Stimulated activated CD4-positive, alpha-beta T cell treated with anti-CD3 and anti-CD28 coated beads, Interleukin-4, amount 100 ng/mL, for 1 hour (primary cell): ENCODE data around the gene EIF2S2.
A peak's percentile ranks its signal among the peaks of the same experiment; 100 is the strongest.
"Not testable (repeated sequence)": the region's sequence is repeated elsewhere in the genome, so short reads cannot be mapped to it uniquely, and the experiment has no call there.

Source experiments
- DNase-seq: peaks from one replicate; pipeline ENCODE4 v3.0.0-alpha.2; 2020

Gene EIF2S2, protein sequence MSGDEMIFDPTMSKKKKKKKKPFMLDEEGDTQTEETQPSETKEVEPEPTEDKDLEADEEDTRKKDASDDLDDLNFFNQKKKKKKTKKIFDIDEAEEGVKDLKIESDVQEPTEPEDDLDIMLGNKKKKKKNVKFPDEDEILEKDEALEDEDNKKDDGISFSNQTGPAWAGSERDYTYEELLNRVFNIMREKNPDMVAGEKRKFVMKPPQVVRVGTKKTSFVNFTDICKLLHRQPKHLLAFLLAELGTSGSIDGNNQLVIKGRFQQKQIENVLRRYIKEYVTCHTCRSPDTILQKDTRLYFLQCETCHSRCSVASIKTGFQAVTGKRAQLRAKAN

DNA sequence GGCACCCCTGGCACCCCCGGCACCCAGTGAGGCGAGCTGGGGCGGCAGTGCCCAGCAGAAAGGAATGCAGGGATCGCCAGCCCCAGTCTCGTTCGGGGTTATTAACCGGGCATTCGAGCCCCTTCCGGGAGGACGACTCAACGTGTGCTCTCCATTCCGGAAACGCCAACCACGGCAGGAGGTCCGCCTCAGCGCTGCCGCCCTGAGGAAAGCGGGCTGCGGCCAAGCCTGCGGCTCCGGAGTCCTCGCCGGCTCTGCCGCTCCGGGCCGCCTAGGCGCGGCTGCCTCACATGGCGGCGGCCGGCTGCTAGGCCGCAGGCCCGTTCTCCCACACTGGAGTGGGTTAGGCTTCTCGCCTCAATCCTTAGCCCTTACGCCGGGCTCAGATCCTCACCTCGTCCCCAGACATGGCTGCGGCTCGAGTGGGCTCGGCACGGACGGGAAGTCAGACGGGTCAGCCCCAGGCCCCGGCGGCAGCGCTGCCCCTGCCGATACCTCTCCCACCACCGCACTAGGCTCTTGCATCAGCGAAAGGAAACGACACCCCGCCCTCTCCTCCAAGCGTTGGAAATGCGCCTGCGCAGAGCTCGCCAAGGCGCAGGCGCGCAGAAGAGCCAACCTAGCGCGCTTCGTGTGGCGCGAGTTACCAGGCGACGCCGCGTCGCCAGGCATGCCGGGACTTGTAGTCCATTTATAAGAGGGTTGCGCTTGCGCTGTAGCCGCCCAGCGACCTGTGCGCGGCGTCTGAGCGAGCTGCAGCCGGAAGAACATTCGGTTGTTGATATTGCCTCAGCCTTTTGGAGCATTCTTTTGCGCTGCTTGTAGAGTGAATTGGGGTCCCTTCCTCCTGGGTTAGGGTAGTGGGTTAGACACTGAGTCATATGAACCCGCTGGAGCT, at the start of gene EIF2S2:
TSS of gene EIF2S2 (minus strand) at position 542 of the 898 bp plus-strand sequence. CDS start at position 409, 133 bp downstream.
- peak; percentile 92 for DNase-seq

DNA sequence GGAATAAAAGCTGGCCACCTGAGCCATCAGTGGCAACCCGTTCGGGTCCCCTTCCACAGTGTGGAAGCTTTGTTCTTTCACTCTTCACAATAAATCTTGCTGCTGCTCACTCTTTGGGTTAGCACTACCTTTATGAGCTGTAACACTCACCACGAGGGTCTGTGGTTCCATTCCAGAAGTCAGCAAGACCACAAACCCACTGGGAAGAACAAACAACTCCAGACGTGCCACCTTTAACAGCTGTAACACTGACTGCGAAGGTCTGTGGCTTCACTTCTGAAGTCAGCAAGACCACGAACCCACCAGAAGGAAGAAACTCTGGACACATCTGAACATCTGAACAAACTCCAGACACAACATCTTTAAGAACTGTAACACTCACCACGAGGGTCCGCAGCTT, 45.7 kb upstream of the EIF2S2 start:
- not testable (repeated sequence) for DNase-seq

DNA sequence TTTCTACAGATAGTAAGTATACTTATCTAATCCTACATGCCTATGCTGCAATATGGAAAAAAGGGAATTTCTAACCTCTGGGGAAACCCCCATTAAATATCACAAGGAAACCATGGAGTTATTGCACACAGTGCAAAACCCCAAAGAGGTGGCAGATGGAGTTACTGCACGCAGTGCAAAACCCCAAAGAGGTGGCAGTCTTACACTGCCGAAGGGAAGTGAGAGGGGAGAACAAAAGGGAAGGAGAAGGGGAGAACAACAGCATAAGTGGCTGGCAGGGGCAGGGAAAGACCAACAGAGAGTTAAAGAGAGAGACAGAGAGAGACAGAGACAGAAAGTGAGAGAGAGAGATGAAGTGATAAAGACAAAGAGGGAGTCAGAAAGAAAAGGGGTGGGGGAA, 43.8 kb upstream of the EIF2S2 start:
- DNase-seq = no peak

DNA sequence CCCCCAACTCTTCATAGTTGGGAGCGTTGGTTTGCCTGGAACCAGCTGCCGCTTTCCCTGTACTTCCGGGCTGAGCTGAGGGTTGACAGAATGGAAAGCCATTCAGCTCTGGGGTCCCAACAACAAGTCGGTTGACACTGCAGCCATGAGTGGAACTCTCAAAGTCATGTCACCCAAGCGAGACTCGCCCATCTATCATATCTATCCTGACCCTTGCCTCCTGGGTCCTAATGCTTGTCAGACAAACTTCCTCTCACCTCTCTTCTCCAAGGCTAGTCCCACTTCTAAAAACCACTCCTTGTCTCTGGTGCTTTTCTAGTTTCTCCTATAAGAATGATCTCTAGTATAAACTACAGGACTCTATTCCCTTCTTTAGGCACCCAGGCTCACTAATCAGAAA, 41.1 kb upstream of the EIF2S2 start:
- not testable (repeated sequence) for DNase-seq

DNA sequence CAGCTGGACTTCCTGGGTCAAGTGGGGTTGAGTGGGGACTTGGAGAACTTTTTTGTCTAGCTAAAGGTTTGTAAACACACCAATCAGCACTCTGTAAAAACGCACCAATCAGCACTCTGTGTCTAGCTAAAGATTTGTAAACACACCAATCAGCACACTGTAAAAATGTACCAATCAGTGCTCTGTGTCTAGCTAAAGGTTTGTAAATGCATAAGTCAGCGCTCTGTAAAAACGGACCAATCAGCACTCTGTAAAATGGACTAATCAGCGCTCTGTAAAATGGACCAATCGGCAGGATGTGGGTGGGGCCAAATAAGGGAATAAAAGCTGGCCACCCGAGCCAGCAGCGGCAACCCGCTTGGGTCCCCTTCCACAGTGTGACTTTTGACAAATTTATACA, 40.0 kb upstream of the EIF2S2 start:
- DNase-seq = not testable (repeated sequence)

DNA sequence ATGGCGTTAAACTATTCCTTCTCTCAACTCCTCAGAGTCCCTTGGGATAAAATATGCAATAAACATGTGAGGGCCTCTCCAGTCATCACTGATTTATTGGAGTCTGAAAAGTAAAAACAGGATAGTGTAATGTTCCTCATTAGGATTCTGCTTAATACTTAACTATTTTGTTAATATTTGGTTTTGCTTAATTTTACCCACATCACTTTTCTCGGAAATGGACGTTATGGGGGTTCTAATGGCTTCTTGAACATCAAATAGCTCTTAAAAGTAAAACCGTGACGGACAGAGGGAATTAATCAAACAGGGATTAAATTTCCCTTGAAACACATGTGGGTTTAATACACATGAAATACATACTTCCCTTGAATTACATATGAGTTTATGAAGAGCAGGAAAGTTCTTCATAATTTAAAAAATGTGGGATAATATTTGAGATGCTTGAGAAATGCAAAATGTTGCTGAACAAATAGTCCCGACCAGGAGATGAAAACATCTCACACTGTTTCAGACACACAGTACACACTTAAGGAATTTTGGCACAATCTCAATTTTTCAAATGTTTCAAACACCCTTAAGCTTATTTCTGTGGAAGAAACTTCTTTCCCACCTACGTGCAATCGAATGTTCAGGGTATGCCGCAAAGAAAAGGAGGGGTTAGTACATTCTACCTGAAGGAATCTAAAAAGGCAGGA, 38.4 kb upstream of the EIF2S2 start:
- DNase-seq = no peak

DNA sequence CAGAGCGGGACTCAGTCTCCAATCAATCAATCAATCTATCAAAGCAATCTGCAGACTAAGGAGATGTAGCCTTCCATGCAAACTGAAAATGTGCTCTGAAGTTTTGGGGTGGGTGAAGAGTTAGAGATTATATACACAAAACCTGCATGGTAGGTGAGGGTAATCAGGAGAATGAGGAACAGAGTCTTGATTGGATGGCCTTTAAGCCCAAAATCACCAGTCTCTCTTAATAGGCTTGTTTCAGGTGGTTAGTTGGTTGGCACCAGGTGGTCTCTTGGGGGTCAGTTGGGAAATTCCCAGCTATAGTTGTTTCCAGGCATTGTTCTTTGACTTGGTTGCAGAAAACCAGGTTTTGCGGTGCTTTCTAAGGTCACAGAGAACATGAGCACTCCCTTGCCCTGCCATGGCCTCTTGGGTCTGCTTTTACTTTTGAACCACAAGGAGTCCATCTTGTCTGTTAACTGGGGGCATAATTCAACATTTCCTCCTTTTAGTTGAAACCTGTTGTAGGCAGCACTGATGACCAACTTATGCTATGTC, 33.3 kb upstream of the EIF2S2 start:
- no peak for DNase-seq

DNA sequence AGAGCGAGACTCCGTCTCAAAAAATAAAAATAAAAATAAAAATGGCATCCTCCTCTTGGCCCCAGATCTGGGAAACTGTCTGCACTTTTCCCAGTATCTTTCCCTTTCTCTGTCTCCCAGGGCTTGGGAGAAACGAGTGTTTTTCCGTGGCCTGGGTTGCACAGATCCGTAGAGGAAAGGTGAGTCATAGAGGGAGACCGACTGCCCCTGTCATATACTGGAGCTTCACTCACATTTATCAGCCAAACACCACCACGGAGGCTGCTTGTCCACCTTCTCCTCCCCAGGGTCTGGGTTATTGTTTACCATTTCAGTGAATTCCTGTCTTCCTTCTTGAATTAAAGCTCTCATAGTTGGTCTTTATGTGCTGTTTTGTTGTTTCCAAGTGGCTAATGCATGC, 31.9 kb upstream of the EIF2S2 start:
- no peak for DNase-seq

DNA sequence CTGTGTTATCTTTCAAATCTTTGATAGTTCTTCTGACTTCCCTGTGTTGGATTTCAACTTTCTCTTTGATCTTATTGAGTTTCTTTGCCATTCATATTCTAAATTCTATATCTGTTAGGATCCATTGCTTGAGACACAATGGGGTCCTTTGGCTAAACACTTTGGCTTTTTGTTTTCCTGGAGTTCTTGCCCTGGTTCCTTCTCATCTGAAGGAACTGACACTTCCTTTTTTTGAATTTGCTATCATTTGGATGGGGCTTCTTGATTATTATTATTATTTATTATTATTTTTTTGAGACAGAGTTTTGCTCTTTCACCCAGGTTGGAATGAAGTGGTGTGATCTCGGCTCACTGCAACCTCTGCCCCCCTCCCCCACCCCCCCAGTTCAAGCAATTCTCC, 30.1 kb upstream of the EIF2S2 start:
- DNase-seq = no peak

DNA sequence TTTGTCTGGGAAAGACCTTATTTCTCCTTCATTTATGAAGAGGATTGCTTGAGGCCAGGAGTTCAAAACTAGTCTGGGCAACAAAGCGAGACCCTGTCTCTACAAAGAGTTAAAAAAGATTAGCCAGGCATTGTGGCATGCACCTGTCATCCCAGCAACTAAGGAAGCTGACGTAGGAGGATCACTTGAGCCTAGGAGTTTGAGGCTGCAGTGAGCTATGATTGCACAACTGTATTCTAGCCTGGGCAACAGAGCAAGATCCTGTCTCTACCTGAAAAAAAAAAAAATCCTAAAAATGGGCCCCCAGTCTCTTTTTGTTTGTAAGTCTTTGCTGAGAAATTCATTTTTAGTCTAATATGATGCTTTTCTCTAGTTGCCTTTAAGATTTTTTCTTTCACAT, 29.2 kb upstream of the EIF2S2 start:
- no peak for DNase-seq

DNA sequence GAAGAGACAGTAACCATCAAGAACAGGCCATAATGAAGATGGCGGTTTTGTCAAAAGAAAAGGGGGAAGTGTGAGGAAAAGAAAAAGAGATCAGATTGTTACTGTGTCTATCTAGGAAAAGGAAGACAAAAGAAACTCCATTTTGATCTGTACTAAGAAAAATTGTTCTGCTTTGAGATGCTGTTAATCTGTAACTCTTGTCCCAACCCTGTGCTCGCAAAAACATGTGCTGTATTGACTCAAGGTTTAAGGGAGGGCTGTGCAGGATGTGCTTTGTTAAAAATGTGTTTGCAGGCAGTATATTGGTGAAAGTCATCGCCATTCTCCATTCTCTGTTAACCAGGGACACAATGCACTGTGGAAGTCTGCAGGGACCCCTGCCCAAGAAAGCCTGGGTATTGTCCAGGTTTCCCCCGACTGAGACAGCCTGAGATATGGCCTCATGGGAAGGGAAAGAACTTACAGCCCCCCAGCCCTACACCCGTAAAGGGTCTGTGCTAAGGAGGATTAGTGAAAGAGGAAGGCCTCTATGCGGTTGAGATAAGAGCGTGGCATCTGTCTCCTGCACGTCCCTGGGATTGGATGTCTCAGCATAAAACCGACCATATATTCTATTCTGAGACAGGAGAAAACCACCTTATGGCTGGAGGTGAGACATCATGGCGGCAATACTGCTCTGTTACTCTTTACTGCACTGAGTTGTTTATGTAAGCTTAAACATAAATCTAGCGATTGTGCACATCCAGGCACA, 23.7 kb upstream of the EIF2S2 start:
- not testable (repeated sequence) for DNase-seq

DNA sequence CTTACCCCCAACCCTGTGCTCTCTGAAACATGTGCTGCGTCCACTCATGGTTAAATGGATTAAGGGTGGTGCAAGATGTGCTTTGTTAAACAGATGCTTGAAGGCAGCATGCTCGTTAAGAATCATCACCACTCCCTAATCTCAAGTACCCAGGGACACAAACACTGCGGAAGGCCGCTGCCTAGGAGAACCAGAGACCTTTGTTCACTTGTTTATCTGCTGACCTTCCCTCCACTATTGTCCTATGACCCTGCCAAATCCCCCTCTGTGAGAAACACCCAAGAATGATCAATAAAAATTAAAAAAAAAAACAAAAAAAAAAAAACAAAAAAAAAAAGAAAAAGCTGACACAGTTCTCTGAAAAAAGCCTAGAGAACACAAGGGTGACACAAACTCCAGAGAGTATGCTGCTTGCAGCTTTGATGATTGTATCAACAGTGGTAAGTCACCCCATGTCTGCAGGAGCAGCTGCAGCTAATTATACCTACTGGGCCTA, 21.4 kb upstream of the EIF2S2 start:
- DNase-seq = not testable (repeated sequence)

DNA sequence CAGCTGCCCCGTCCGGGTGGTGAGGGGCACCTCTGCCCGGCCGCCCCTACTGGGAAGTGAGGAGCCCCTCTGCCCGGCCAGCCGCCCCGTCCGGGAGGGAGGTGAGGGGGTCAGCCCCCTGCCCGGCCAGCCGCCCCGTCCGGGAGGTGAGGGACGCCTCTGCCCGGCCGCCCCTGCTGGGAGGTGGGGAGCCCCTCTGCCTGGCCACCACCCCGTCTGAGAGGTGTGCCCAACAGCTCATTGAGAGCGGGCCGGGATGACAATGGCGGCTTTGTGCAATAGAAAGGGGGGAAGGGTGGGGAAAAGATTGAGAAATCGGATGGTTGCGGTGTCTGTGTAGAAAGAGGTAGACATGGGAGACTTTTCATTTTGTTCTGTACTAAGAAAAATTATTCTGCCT, 20.9 kb upstream of the EIF2S2 start:
- DNase-seq = not testable (repeated sequence)

DNA sequence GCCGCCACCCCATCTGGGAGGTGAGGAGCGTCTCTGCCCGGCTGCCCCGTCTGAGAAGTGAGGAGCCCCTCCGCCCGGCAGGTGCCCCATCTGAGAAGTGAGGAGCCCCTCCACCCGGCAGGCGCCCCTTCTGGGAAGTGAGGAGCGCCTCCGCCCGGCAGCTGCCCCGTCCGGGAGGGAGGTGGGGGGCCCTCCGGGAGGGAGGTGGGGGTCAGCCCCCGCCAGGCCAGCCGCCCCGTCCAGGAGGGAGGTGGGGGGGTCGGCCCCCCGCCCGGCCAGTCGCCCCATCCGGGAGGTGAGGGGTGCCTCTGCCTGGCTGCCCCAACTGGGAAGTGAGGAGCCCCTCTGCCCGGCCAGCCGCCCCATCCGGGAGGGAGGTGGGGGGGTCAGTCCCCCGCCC, 20.4 kb upstream of the EIF2S2 start:
- DNase-seq = not testable (repeated sequence)

DNA sequence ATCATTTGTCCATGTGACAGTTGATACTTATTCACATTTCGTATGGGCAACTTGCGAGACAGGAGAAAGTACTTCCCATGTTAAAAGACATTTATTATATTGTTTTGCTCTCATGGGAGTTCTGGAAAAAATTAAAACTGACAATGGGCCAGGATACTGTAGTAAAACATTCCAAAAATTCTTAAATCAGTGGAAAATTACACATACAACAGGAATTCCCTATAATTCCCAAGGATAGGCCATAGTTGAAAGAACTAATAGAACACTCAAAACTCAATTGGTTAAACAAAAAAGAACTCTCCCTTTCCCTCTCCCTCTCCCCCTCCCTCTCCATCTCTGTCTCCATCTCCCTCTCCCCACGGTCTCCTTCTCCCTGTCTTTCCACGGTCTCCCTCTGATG, 19.4 kb upstream of the EIF2S2 start:
- no peak for DNase-seq

DNA sequence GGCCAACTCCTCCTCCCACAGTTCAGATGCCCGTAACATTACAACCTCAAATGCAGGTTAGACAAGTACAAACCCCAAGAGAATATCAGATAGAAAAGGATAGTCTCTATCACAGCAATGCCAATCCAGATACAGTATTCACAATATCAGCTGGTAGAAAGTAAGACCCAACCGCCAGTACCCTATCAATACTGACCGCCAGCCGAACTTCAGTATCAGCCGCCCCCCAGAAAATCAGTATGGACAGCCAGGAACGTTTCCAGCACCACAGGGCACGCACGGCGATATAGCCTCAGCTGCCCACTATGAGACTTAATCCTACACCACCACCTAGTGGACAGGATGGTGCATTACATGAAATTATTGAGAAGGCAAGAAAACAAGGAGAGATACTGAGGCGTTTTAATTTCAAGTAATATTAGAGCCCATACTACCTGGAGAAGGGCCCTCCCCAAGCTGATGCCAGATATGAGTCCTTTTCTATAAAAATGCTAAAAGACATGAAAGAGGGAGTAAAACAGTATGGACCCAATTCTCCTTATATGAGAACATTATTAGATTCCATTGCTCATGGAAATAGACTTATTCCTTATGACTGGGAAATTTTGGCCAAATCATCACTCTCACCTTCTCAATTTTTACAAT, 17.6 kb upstream of the EIF2S2 start:
- DNase-seq = peak; percentile 20

DNA sequence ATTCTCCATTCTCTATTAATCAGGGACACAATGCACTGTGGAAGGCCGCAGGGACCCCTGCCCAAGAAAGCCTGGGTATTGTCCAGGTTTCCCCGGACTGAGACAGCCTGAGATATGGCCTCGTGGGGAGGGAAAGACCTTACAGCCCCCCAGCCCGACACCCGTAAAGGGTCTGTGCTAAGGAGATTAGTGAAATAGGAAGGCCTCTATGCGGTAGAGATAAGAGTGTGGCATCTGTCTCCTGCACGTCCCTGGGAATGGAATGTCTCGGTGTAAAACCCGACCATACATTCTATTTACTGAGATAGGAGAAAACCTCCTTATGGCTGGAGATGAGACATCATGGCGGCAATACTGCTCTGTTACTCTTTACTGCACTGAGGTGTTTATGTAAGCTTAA, 15.7 kb upstream of the EIF2S2 start:
- DNase-seq = no peak

DNA sequence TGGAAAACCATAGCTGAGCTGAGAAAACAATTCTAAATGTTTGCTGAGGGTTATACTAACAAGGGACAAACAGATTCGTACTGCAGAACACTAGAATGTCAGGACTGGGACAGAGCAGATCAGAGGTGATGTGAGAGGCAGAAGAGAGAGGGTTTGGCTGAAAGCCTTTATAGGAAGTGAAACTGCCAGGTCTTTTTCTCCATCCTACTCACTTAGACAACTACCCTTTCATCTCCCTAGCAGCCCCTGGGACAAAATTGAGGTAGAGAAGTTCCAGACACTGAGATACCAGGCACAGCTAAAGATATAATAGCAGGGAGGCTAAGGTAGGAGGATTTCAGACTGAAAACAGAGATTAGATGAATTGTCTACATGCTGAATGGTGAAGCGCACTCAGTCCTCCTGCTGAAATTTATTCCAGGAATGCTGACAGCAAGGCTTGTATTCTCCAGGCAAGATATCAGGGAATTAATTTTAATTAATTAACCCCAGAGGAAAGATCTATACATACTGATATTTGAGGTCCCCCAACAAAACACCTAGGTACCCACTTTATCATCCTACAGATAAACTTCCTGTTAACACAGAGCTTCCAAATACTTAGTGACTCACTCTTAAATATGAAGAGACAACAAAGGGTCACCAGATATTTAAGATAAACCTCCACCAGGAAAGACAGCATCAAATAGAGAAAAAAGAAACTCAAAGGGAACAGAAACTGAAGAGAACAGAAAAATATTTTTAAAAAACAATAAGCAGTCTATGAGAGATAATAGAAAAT, 12.6 kb upstream of the EIF2S2 start:
- no peak for DNase-seq

DNA sequence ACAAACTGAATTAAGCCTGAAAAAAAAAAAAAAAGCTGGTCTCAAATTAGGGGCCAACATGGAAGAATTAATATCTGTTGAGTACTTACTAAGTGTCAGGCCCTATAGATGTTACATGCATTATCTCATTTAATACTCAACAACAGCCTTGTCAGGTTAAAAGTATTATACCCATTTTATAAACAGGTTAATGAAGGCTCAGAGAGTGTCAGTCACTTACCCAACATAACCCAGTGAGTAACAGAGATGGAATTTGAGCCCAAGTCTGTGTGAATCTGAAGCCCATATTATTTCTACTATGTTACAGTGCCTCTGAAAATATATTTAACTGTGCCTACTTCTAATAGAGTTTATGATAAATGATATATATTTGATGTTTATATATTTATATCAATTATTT, 11.3 kb upstream of the EIF2S2 start:
- no peak for DNase-seq

DNA sequence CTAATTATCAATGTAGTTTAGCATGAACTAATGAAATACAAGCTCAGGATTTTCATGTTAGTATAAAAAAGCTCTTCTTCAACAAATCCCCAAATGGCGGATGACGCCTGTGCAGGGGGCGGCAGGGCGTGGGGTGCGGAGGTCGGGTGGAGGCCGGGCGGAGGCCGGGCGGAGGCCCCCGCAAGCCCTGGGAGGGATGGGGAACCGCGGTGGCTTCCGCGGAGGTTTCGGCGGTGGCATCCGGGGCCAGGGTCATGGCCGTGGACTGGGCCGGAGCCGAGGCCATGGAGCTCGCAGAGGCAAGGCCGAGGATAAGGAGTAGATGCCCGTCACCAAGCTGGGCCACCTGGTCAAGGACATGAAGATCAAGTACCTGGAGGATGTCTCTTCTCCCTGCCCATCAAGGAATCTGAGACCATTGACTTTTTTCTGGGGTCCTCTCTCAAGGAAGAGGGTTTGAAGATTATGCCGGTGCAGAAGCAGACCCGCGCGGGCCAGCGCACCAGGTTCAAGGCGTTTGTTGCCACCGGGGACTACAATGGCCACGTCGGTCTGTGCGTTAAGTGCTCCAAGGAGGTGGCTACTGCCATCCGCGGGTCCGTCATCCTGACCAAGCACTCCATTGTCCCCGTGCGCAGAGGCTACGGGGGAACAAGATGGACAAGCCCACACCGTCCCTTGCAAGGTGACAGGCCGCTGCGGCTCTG, 10.4 kb upstream of the EIF2S2 start:
- DNase-seq = no peak
